HEK293 (cell line): ENCODE measurements around the gene NME8.

Experiments used
- CTCF ChIP-seq: fragments of 450-650 bp; formaldehyde crosslinking; IDR thresholded peaks from 2 replicates; pipeline ENCODE4 v1.5.1; 2016; ENCODE audit warnings: missing biosample characterization, missing genetic modification characterization
- GLIS2 ChIP-seq: fragments of 450-650 bp; formaldehyde crosslinking; IDR thresholded peaks from 2 replicates; pipeline ENCODE4 v1.5.1; 2016; ENCODE audit warnings: missing biosample characterization, missing genetic modification characterization
- HOXA7 ChIP-seq: sonication (generic); formaldehyde crosslinking; IDR thresholded peaks from 2 replicates; pipeline ENCODE4 v1.8.1; 2022; ENCODE audit warnings: missing genetic modification reagents, borderline replicate concordance
- KLF7 ChIP-seq: fragments of 450-650 bp; formaldehyde crosslinking; IDR thresholded peaks from 2 replicates; pipeline ENCODE4 v1.5.1; 2016; ENCODE audit warnings: missing biosample characterization, missing genetic modification characterization, borderline replicate concordance
- REST ChIP-seq: fragments of 450-650 bp; formaldehyde crosslinking; IDR thresholded peaks from 2 replicates; pipeline ENCODE4 v1.5.1; 2016; ENCODE audit warnings: missing biosample characterization, missing genetic modification characterization
- SP2 ChIP-seq: fragments of 450-650 bp; formaldehyde crosslinking; IDR thresholded peaks from 2 replicates; pipeline ENCODE4 v1.5.1; 2016; ENCODE audit warnings: missing biosample characterization, missing genetic modification characterization
- ZFP3 ChIP-seq: fragments of 450-650 bp; formaldehyde crosslinking; IDR thresholded peaks from 2 replicates; pipeline ENCODE4 v1.5.1; 2016; ENCODE audit warnings: low read depth, missing biosample characterization, missing genetic modification characterization
- TF ChIP-seq, protein P1 (sequence below): fragments of 450-650 bp; formaldehyde crosslinking; IDR thresholded peaks from 2 replicates; pipeline ENCODE4 v1.5.1; 2017; ENCODE audit warnings: missing biosample characterization, missing genetic modification characterization

- TF ChIP-seq KLF7 (tag by site-specific recombination) = no peak
- TF ChIP-seq CTCF = no peak
- no peak for TF ChIP-seq GLIS2
- TF ChIP-seq, protein P1, sequence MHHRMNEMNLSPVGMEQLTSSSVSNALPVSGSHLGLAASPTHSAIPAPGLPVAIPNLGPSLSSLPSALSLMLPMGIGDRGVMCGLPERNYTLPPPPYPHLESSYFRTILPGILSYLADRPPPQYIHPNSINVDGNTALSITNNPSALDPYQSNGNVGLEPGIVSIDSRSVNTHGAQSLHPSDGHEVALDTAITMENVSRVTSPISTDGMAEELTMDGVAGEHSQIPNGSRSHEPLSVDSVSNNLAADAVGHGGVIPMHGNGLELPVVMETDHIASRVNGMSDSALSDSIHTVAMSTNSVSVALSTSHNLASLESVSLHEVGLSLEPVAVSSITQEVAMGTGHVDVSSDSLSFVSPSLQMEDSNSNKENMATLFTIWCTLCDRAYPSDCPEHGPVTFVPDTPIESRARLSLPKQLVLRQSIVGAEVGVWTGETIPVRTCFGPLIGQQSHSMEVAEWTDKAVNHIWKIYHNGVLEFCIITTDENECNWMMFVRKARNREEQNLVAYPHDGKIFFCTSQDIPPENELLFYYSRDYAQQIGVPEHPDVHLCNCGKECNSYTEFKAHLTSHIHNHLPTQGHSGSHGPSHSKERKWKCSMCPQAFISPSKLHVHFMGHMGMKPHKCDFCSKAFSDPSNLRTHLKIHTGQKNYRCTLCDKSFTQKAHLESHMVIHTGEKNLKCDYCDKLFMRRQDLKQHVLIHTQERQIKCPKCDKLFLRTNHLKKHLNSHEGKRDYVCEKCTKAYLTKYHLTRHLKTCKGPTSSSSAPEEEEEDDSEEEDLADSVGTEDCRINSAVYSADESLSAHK (tag by site-specific recombination) = no peak
- no peak for TF ChIP-seq REST (tag by site-specific recombination)
- TF ChIP-seq HOXA7 (CRISPR knock-in tag) = no peak
- no peak for TF ChIP-seq SP2 (tag by site-specific recombination)
- TF ChIP-seq ZFP3 (tag by site-specific recombination) = no peak
Observed at GRCh38 chr7:37817591-37817960, 30.8 kb upstream of the NME8 start.
